Erythroblast (primary cell): Measurements from ENCODE around the gene GNAI2.
"Not testable (repeated sequence)": the region's sequence is repeated elsewhere in the genome, so short reads cannot be mapped to it uniquely, and the experiment has no call there.

Source experiments
- DNase-seq, 2 experiments: peaks; one replicate each; lab custom pipeline; 2025; lab: John Stamatoyannopoulos, UW
- GATA1 ChIP-seq: IDR thresholded peaks from 2 replicates; pipeline ENCODE4 v1.6.1; 2011; ENCODE audit warnings: low read depth, mild to moderate bottlenecking, control low read depth, low read length, moderate library complexity
- POLR2A ChIP-seq: IDR thresholded peaks from 2 replicates; pipeline ENCODE4 v1.6.1; 2011; ENCODE audit warnings: mild to moderate bottlenecking, low read length

The GNAI2 gene

GRCh38 chr3:50263478-50264382, 27.7 kb downstream of the GNAI2 start:
- TF ChIP-seq GATA1: no peak
- no peak for TF ChIP-seq POLR2A
- no peak for DNase-seq

DNA sequence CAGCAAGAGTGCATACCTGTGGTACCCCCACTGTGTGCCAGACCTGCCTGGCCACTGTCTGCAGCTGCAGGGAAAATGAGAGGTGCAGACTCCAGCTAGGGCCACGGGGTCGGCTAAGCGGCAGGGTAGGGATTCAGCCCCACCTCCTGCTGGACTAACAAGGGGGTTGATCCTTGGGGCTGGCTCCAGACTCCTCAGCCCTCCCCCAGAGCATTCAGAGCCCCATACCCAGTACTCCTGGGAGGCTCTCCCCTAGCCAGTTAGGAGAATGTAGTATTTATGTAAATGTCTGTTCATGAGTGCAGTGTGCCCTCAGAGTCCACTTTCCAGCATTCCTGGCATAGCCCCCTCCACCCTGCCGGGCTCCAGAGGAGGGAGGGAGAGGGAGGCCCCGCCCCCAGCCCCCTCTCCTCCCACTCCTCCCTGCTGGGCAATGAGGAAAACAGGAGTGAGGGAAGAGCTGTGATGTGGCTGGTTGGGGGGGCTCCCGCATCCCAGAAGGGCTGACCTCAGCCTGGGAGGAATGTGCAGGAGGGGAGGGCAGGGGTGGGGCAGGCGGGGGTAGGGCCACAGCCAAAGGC, 28.5 kb downstream of the GNAI2 start:
- DNase-seq: no peak

DNA sequence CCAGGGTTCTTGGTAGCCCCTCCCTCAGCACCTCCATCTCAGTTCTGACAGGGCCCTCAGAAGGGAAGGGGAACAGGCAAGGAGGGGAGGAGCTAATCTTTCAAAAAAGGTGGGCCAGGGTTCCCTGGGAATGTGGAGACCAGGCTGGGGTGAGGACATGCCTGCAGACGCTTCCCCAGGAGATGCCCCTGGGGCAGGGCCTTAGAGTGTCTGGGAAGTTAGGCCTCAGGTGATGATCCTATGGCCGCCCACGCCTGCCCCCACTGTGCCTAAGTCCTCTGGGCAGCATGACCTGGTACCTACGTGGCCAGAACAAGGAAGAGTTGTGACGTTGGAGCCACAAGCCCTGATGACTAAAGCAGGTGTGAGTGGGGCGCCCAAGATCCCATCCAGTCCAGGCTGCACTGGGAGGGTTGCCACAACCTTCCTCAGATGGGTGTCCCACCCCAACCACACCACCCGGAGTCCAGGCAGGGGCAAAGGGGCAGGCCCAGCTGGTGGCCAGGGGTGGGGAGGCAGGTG, 29.0 kb downstream of the GNAI2 start:
- TF ChIP-seq POLR2A: no peak
- TF ChIP-seq GATA1: no peak
- DNase-seq: no peak

More for the DNA sequence above, 28.5 kb downstream of the GNAI2 start:
- TF ChIP-seq POLR2A (no peak), GATA1 (no peak)

DNA sequence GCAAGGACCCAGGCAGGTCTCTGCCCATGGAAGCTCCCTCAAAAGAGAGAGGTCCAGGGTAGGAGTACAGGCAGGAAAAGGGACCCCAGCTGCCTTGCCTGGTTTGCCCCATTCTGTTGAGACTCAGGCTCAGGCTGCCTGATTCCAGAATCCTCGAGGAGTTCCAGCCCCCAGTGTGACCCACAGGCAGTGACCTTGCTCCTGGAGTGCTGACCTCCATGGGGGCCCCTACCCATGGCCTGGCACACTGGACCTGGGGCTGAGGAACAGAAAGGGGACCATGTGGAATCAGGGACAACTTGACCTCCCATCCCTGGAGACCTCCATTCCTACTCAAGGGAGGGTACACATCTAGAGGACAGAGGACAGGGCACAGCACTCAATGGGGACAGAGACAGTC, 29.6 kb downstream of the GNAI2 start:
- no peak for TF ChIP-seq POLR2A
- DNase-seq: no peak

DNA sequence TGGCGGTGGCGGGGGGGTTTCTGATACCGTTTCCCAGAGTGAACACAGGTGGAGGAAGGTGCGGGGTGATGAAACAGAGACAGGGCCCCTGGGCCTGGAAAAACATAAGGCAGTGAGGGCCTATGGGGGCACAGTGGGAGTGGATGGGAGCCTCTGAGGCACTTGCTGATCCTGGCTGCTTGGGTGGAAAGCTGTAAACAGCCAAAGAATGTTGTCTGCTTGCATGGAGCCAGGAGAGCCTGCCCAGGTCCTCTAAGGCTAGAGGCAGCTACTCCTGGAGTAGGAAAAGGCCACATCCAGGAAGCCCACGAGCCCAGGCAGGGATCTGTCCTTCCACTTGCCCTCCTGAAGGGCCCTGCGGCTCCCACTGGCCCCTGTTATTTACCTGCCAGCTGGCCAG, 30.0 kb downstream of the GNAI2 start:
- TF ChIP-seq POLR2A (no peak), GATA1 (no peak)
- no peak for DNase-seq

DNA sequence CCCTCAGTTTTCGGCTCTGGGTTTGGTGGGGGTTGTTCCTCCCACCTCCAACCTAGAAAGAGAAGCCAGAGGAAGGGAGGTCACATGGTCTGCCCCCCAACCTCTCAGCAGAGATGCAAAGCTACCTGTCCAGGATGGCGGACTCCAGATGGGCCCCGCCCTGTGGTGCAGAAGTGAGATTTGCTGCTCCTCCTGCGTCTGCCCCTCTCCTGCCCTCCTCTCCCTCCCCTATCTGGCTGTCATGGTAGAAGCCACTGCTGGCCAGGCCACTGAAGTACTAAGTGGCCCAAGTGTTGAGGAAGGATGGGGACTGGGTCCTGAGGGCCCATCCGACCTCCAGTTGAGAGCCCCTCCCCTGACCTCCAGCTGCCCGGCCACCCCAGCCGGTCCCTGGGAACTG, 30.8 kb downstream of the GNAI2 start:
- no peak for DNase-seq
- TF ChIP-seq GATA1 (no peak), POLR2A (no peak)

DNA sequence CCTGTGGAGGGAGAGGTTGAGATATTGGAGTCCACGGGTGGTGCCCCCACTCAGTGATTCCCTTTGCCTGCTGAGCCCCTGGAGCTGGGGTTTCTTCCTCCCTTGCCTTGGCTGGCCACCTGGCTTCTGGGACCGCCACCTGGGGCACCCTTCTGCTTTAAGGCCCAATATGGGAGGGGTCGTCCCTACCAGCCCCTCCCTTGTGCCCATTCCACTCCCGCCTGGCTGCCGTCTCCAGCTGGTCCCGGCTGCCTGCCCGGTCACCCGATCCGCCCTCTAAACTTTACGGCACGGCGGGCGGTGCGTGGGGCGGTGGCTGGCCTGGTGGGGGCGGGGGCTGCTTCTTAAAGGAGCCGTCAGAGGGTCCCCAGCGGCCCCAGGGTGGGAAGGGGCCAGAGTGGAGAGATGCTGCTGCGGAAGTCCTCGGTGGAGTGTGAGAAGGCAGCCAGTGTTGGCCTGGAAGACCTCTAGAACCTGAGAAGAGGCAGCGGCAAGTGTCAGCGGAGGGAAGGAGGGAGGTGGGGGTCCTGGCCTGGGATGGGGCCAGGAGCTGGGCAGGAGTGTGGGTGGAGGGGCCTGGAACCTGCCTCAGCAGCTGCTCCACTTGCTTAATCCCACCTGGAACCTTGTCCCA, 31.4 kb downstream of the GNAI2 start:
- DNase-seq: no peak
- no peak for TF ChIP-seq GATA1
- no peak for TF ChIP-seq POLR2A

GRCh38 chr3:50268276-50268675, 32.3 kb downstream of the GNAI2 start:
- no peak for DNase-seq
- TF ChIP-seq POLR2A: no peak
- no peak for TF ChIP-seq GATA1

GRCh38 chr3:50268703-50269451, 32.9 kb downstream of the GNAI2 start, which contains the start of gene SEMA3B:
SEMA3B (plus strand) TSS chr3:50269147; CDS start chr3:50269241, 94 bp downstream.
- no peak for TF ChIP-seq GATA1
- no peak for TF ChIP-seq POLR2A
- no peak for DNase-seq

DNA sequence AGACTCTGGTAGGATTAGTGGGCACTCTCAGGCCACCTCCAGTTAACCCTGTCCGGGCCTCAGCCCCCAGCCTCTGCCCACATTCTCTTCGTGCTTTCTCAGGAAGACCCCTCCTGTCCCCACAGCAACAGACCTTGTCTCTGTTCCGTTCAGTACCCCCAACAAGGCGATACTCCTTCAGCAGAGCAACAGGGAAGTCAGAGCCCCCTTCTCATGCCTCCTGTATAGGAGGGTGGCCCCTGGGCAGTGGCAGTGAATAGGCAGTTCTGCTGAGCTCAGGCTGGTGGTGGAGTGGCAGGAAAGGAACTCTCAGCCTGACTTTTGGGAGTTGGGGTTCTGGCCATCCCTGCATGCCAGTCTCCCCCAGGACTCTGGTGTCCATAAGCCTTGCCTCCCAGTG, 33.5 kb downstream of the GNAI2 start:
- TF ChIP-seq GATA1 (no peak), POLR2A (no peak)
- no peak for DNase-seq

- TF ChIP-seq POLR2A (no peak), GATA1 (no peak)
- DNase-seq: no peak
These were observed 34.0 kb downstream of the GNAI2 start for GRCh38 chr3:50269977-50270413.

DNA sequence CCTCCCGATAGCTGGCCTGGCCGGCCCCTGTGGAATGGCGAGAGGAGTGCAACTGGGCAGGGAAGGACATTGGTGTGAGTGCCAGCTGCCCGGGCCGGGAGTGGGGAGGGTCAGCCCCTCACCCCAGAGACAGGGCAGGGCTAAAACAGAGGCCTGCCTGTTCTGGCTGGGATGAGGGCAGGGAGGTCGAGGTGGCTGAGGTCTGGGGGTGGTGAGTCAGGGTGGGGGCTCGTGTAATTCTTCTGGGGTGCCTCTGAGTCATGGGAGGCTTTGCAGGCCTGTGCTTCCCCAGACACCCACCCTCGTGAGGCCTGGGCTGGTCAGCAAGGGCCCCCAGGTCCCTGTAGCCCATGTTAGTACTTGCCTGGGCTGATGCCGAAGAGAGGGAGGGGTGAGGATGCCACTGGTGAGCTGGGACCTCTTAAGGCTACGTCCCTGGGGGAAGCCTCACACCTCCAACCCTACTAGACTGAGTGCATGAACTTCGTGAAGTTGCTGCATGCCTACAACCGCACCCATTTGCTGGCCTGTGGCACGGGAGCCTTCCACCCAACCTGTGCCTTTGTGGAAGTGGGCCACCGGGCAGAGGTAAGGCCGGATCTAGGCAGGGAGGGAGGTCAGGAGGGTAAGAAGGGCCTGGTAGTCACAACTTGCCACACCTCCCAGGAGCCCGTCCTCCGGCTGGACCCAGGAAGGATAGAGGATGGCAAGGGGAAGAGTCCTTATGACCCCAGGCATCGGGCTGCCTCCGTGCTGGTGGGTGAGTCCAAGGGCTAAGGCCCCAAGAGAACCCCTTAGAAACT, 34.6 kb downstream of the GNAI2 start:
- no peak for DNase-seq
- TF ChIP-seq POLR2A: no peak
- no peak for TF ChIP-seq GATA1

DNA sequence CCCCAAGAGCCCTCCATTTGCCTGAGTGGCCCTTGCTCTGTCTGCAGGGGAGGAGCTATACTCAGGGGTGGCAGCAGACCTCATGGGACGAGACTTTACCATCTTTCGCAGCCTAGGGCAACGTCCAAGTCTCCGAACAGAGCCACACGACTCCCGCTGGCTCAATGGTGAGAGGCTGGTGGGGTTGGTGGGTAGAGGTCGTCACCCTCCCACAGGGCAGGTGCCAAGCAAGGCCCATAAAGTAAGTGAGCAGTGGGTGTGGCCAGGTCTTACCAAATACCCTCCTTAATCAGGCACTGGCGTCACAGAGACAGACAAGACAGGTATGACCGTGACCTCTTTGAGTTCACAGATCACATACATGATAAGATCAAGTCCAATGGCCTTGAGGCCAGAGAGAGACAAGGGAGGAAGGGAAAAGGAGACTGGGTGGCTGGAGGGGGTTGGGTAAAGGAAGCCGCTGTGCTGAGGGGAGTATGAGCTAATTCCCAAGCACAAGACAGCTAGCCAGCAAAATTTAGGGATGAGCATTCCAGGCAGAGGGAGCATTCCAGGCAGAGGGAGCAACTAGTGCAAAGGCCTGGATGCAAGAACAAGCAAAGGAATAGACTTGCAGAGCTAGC, 35.4 kb downstream of the GNAI2 start:
- TF ChIP-seq POLR2A (no peak), GATA1 (no peak)
- DNase-seq: no peak

DNA sequence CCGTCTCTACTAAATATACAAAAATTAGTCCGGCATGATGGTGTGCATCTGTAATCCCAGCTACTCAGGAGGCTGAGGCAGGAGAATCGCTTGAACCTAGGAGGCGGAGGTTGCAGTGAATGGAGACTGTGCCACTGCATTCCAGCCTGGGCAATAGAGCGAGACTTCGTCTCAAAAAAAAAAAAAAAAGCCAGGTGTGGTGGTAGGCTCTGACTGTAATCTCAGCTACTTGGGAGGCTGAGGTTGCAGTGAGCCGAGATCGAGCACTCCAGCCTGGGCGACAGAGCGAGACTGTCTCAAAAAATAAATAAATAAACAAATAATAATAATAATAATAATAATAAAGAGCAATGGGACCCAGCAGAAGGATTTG, 36.5 kb downstream of the GNAI2 start:
- DNase-seq: not testable (repeated sequence)
